ENCODE measurements around the gene SASH1. TPM values are rescaled to one million over a fixed set of nuclear protein-coding genes. Genes with fewer than 3 reads are reported as not detected.

Gene SASH1
- total RNA-seq, 3 donors from 2014 or later = 107 to 304 (median 145) TPM

- TF ChIP-seq CTCF (IDR thresholded peaks at IDR 0.05) = no peak
- TF ChIP-seq POLR2A (IDR thresholded peaks at IDR 0.05) = no peak
- TF ChIP-seq POLR2AphosphoS5 (IDR thresholded peaks at IDR 0.05) = no peak
- intact Hi-C loops (cut with DNase I; ENCODE audit: low total_unique reads) = no loop called here
- DNase-seq (ENCODE audit: low spot score in 2 of 2) = no peak
- Histone ChIP-seq H3K27ac (no peak overlapping the region), H3K9me3 (no peaks in the 10 kb centered on the region), H3K36me3 (no peaks in the 10 kb centered on the region), H3K4me3 (no peak overlapping the region), H3K4me1 (peaks cover 0 to 5% of the 10 kb centered on the region in 2 donors), H3K27me3 (no peaks in the 10 kb centered on the region)
These were observed 92.7 kb downstream of the SASH1 start for GRCh38 chr6:148435386-148435785.

GRCh38 chr6:148436466-148436865, 93.8 kb downstream of the SASH1 start:
- TF ChIP-seq POLR2AphosphoS5 (IDR thresholded peaks at IDR 0.05) = no peak
- TF ChIP-seq POLR2A (IDR thresholded peaks at IDR 0.05) = no peak
- no peak for TF ChIP-seq CTCF (IDR thresholded peaks at IDR 0.05)
- H3K27ac ChIP-seq = no peak overlapping the region
- no peak for DNase-seq (ENCODE audit: low spot score in 2 of 2)
- intact Hi-C loops (cut with DNase I; ENCODE audit: low total_unique reads) = no loop called here
- peaks cover 0 to 5% of the 10 kb centered on the region in 2 donors for H3K4me1 ChIP-seq
- H3K4me3 ChIP-seq = no peak overlapping the region
- H3K27me3 ChIP-seq = no peaks in the 10 kb centered on the region
- no peaks in the 10 kb centered on the region for H3K36me3 ChIP-seq
- no peaks in the 10 kb centered on the region for H3K9me3 ChIP-seq

GRCh38 chr6:148438632-148439031, 96.0 kb downstream of the SASH1 start:
- no peaks in the 10 kb centered on the region for H3K9me3 ChIP-seq
- no peak for DNase-seq (ENCODE audit: low spot score in 2 of 2)
- H3K27ac ChIP-seq = no peak overlapping the region
- no peak overlapping the region for H3K4me3 ChIP-seq
- intact Hi-C loops (cut with DNase I; ENCODE audit: low total_unique reads) = no loop called here
- H3K4me1 ChIP-seq = no peaks in the 10 kb centered on the region
- H3K36me3 ChIP-seq = no peaks in the 10 kb centered on the region
- TF ChIP-seq POLR2A (IDR thresholded peaks at IDR 0.05) (no peak), CTCF (IDR thresholded peaks at IDR 0.05) (no peak), POLR2AphosphoS5 (IDR thresholded peaks at IDR 0.05) (no peak)
- H3K27me3 ChIP-seq = no peaks in the 10 kb centered on the region

- no peak for DNase-seq (ENCODE audit: low spot score in 2 of 2)
- H3K4me1 ChIP-seq = no peaks in the 10 kb centered on the region
- H3K36me3 ChIP-seq = no peaks in the 10 kb centered on the region
- intact Hi-C loops (cut with DNase I; ENCODE audit: low total_unique reads) = no loop called here
- H3K27me3 ChIP-seq = no peaks in the 10 kb centered on the region
- no peak for TF ChIP-seq POLR2A (IDR thresholded peaks at IDR 0.05)
- no peak for TF ChIP-seq CTCF (IDR thresholded peaks at IDR 0.05)
- no peak for TF ChIP-seq POLR2AphosphoS5 (IDR thresholded peaks at IDR 0.05)
- no peak overlapping the region for H3K4me3 ChIP-seq
- H3K27ac ChIP-seq = peak overlapping the region in 1 of 2 donors; percentile 12
- no peaks in the 10 kb centered on the region for H3K9me3 ChIP-seq
These were observed 97.4 kb downstream of the SASH1 start for GRCh38 chr6:148440016-148440415.

- H3K4me3 ChIP-seq = no peak overlapping the region
- no peaks in the 10 kb centered on the region for H3K27me3 ChIP-seq
- peak overlapping the region; percentile 84 to 87 for H3K27ac ChIP-seq
- H3K4me1 ChIP-seq = no peaks in the 10 kb centered on the region
- TF ChIP-seq POLR2A (IDR thresholded peaks at IDR 0.05) (no peak), POLR2AphosphoS5 (IDR thresholded peaks at IDR 0.05) (peak; percentile 47 to 62 (median 49))
- no peaks in the 10 kb centered on the region for H3K9me3 ChIP-seq
- DNase-seq (ENCODE audit: low spot score in 2 of 2) = peak; percentile 73 to 87
- no peaks in the 10 kb centered on the region for H3K36me3 ChIP-seq
- intact Hi-C loops (cut with DNase I; ENCODE audit: low total_unique reads) = no loop called here
These were observed 98.3 kb downstream of the SASH1 start for GRCh38 chr6:148440877-148441453.
